Measurements from ENCODE around the gene ARHGAP24. TPM values are rescaled to one million over a fixed set of nuclear protein-coding genes. Genes with fewer than 3 reads are reported as not detected.

The ARHGAP24 gene
- polyA plus RNA-seq, 3 donors: 12.5 to 32.0 (median 18.8) TPM

GRCh38 chr4:85938902-85939301, 464.0 kb downstream of the ARHGAP24 start:
- TF ChIP-seq, protein P1, sequence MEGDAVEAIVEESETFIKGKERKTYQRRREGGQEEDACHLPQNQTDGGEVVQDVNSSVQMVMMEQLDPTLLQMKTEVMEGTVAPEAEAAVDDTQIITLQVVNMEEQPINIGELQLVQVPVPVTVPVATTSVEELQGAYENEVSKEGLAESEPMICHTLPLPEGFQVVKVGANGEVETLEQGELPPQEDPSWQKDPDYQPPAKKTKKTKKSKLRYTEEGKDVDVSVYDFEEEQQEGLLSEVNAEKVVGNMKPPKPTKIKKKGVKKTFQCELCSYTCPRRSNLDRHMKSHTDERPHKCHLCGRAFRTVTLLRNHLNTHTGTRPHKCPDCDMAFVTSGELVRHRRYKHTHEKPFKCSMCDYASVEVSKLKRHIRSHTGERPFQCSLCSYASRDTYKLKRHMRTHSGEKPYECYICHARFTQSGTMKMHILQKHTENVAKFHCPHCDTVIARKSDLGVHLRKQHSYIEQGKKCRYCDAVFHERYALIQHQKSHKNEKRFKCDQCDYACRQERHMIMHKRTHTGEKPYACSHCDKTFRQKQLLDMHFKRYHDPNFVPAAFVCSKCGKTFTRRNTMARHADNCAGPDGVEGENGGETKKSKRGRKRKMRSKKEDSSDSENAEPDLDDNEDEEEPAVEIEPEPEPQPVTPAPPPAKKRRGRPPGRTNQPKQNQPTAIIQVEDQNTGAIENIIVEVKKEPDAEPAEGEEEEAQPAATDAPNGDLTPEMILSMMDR (IDR thresholded peaks at IDR 0.05): no peak
- Histone ChIP-seq H4K20me1 (ENCODE audit: insufficient read depth, low read length) (peaks cover 17% of the 10 kb centered on the region), H3K9ac (ENCODE audit: insufficient read depth, low read length, poor library complexity, severe bottlenecking) (no peak overlapping the region), H3K4me3 (replicated peaks in 1 of 3; ENCODE audit: low read depth in 2 of 3, low read length in 3 of 3) (no peak overlapping the region), H3K4me2 (replicated peaks; ENCODE audit: extremely low read depth, low read length, poor library complexity, severe bottlenecking) (no peak overlapping the region), H3K9me3 (replicated peaks in 1 of 2; ENCODE audit: control insufficient read depth in 1 of 2, insufficient read depth in 1 of 2, low read length in 2 of 2) (no peaks in the 10 kb centered on the region), H3K79me2 (ENCODE audit: insufficient read depth, low read length) (no peaks in the 10 kb centered on the region), H3K36me3 (replicated peaks in 1 of 2; ENCODE audit: control insufficient read depth in 1 of 2, insufficient read depth in 2 of 2, low read length in 2 of 2) (peaks cover 0 to 4% of the 10 kb centered on the region in 2 donors), H3K4me1 (ENCODE audit: control insufficient read depth in 1 of 2, insufficient read depth in 2 of 2, low read length in 2 of 2) (no peaks in the 10 kb centered on the region), H3K27ac (ENCODE audit: low read depth in 1 of 2, low read length in 2 of 2) (no peak overlapping the region), H3K27me3 (ENCODE audit: control insufficient read depth in 2 of 2, insufficient read depth in 2 of 2, low read length in 2 of 2) (no peaks in the 10 kb centered on the region), H2AFZ (ENCODE audit: insufficient read depth, low read depth, low read length, poor library complexity, severe bottlenecking) (no peak overlapping the region)
- Mint-ChIP-seq H3K27me3 (ENCODE audit: low read depth in 3 of 3) (peaks cover 0 to 5% (median 2%) of the 10 kb centered on the region in 3 donors), H3K27ac (no peak overlapping the region), H3K9me3 (peaks cover 0 to 5% (median 2%) of the 10 kb centered on the region in 7 donors), H3K36me3 (peaks cover 4 to 13% of the 10 kb centered on the region in 2 donors), H3K4me1 (no peaks in the 10 kb centered on the region), H3K4me3 (no peak overlapping the region)
- intact Hi-C loops (cut with micrococcal nuclease): no loop called here
- WGBS (ENCODE audit: insufficient coverage): no CpG with 5 or more reads among the region's 2 CpGs
- DNase-seq: no peak

- no peak overlapping the region for H3K9ac ChIP-seq (ENCODE audit: insufficient read depth, low read length, poor library complexity, severe bottlenecking)
- H3K9me3 ChIP-seq (replicated peaks in 1 of 2; ENCODE audit: control insufficient read depth in 1 of 2, insufficient read depth in 1 of 2, low read length in 2 of 2): no peaks in the 10 kb centered on the region
- 96% methylated on average over 3 of the region's 6 CpGs for WGBS (ENCODE audit: insufficient coverage)
- H3K4me3 Mint-ChIP-seq: no peak overlapping the region
- H3K4me2 ChIP-seq (replicated peaks; ENCODE audit: extremely low read depth, low read length, poor library complexity, severe bottlenecking): no peak overlapping the region
- H3K27me3 Mint-ChIP-seq (ENCODE audit: low read depth in 3 of 3): peaks cover 0 to 5% (median 2%) of the 10 kb centered on the region in 3 donors
- no peaks in the 10 kb centered on the region for H3K27me3 ChIP-seq (ENCODE audit: control insufficient read depth in 2 of 2, insufficient read depth in 2 of 2, low read length in 2 of 2)
- H3K36me3 ChIP-seq (replicated peaks in 1 of 2; ENCODE audit: control insufficient read depth in 1 of 2, insufficient read depth in 2 of 2, low read length in 2 of 2): peaks cover 0 to 4% of the 10 kb centered on the region in 2 donors
- H3K27ac ChIP-seq (ENCODE audit: low read depth in 1 of 2, low read length in 2 of 2): no peak overlapping the region
- TF ChIP-seq, protein P1 (IDR thresholded peaks at IDR 0.05): no peak
- no peaks in the 10 kb centered on the region for H3K4me1 ChIP-seq (ENCODE audit: control insufficient read depth in 1 of 2, insufficient read depth in 2 of 2, low read length in 2 of 2)
- H3K4me3 ChIP-seq (replicated peaks in 1 of 3; ENCODE audit: low read depth in 2 of 3, low read length in 3 of 3): no peak overlapping the region
- no peaks in the 10 kb centered on the region for H3K79me2 ChIP-seq (ENCODE audit: insufficient read depth, low read length)
- no peak overlapping the region for H2AFZ ChIP-seq (ENCODE audit: insufficient read depth, low read depth, low read length, poor library complexity, severe bottlenecking)
- H4K20me1 ChIP-seq (ENCODE audit: insufficient read depth, low read length): peaks cover 13% of the 10 kb centered on the region
- no peak for DNase-seq
- H3K9me3 Mint-ChIP-seq: peaks cover 0 to 5% (median 2%) of the 10 kb centered on the region in 7 donors
- H3K36me3 Mint-ChIP-seq: peaks cover 8 to 18% of the 10 kb centered on the region in 2 donors
- H3K4me1 Mint-ChIP-seq: no peaks in the 10 kb centered on the region
- intact Hi-C loops (cut with micrococcal nuclease): no loop called here
- H3K27ac Mint-ChIP-seq: no peak overlapping the region
Observed at GRCh38 chr4:85939595-85939994, 464.6 kb downstream of the ARHGAP24 start.

All from CD14-positive monocyte (primary cell).